Type B pancreatic cell (in vitro differentiated cells): Measurements from ENCODE around the gene LIMK2. TPM values are rescaled to one million over a fixed set of nuclear protein-coding genes. Genes with fewer than 3 reads are reported as not detected.

Experiments
- DNase-seq: peaks from one replicate; pipeline ENCODE4 v3.0.0; 2021; ENCODE audit warnings: mixed read lengths; ENCODE audit not compliant: unreplicated experiment; ENCODE audit errors: extremely low spot score
- H3K27ac Mint-ChIP-seq: 2 replicates; pipeline ENCODE4 v1.8.0; 2021; ENCODE audit warnings: mild to moderate bottlenecking, mixed read lengths
- H3K27me3 Mint-ChIP-seq: 2 replicates; pipeline ENCODE4 v1.8.0; 2021; ENCODE audit warnings: mixed read lengths
- H3K36me3 Mint-ChIP-seq: 2 replicates; pipeline ENCODE4 v1.8.0; 2021; ENCODE audit warnings: mixed read lengths
- H3K4me1 Mint-ChIP-seq: one replicate; pipeline ENCODE4 v1.8.0; 2021; ENCODE audit warnings: mixed read lengths; ENCODE audit not compliant: unreplicated experiment
- H3K4me3 Mint-ChIP-seq: 2 replicates; pipeline ENCODE4 v1.8.0; 2021; ENCODE audit warnings: mild to moderate bottlenecking, mixed read lengths
- H3K9me3 Mint-ChIP-seq: 2 replicates; pipeline ENCODE4 v1.8.0; 2021; ENCODE audit warnings: mixed read lengths
- total RNA-seq: library from RNA; stranded (reverse); gene quantifications from 2 replicates; pipeline ENCODE4 v1.2.1, GENCODE V29; 2021; ENCODE audit warnings: low replicate concordance
- TF ChIP-seq, protein P1 (sequence below): fragments of 200-600 bp; sonication (generic); conservative IDR thresholded peaks from 2 replicates; pipeline ENCODE4 v1.5.0; 2021; ENCODE audit warnings: antibody characterized with exemption, mild to moderate bottlenecking

The LIMK2 gene
- total RNA-seq, 1 donor from 2014 or later: 46.6 TPM

DNA sequence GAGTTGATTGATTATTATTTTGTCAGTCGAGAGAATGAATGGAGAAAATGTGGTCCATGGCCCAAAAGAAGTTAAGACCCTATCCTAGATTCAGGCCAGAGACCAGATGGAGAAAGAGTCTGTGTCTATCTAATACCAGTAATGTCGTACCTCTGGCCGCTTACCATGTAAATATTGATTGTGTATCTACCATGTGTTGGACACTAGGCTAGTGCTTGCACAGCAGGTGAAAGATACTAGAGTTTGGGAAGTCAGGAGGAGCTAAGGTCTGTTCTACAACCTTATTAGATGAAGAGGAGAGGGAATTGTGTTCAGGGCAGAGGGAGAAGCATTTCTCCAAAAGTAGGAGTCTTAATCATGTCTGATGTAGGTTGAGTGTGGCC lies 48.4 kb downstream of the LIMK2 start:
- Mint-ChIP-seq H3K4me1 (no peaks in the 10 kb centered on the region), H3K27me3 (no peaks in the 10 kb centered on the region), H3K4me3 (no peak overlapping the region), H3K36me3 (peaks cover 45% of the 10 kb centered on the region), H3K27ac (no peak overlapping the region), H3K9me3 (no peaks in the 10 kb centered on the region)
- TF ChIP-seq, protein P1, sequence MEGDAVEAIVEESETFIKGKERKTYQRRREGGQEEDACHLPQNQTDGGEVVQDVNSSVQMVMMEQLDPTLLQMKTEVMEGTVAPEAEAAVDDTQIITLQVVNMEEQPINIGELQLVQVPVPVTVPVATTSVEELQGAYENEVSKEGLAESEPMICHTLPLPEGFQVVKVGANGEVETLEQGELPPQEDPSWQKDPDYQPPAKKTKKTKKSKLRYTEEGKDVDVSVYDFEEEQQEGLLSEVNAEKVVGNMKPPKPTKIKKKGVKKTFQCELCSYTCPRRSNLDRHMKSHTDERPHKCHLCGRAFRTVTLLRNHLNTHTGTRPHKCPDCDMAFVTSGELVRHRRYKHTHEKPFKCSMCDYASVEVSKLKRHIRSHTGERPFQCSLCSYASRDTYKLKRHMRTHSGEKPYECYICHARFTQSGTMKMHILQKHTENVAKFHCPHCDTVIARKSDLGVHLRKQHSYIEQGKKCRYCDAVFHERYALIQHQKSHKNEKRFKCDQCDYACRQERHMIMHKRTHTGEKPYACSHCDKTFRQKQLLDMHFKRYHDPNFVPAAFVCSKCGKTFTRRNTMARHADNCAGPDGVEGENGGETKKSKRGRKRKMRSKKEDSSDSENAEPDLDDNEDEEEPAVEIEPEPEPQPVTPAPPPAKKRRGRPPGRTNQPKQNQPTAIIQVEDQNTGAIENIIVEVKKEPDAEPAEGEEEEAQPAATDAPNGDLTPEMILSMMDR: no peak
- no peak for DNase-seq

DNA sequence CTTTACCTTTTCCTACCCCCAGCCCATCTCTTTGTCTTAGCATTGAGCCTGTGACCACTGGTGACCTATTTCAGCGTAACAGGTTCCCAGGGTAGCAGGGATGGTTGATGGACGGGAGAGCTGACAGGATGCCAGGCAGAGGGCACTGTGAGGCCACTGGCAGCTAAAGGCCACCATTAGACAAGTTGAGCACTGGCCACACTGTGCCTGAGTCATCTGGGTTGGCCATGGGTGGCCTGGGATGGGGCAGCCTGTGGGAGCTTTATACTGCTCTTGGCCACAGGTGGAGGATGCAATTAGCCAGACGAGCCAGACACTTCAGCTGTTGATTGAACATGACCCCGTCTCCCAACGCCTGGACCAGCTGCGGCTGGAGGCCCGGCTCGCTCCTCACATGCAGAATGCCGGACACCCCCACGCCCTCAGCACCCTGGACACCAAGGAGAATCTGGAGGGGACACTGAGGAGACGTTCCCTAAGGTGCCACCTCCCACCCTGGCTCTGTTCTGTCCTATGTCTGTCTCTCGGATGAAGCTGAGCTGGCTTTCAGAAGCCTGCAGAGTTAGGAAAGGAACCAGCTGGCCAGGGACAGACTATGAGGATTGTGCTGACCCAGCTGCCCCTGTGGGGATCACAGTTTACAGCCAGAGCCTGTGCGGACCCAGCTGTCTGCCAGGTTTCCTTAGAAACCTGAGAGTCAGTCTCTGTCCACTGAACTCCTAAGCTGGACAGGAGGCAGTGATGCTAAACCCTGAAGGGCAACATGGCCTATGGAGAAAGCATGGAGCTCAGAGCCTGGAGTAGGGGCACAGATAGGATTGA lies 50.4 kb downstream of the LIMK2 start:
- H3K4me3 Mint-ChIP-seq: no peak overlapping the region
- H3K9me3 Mint-ChIP-seq: no peaks in the 10 kb centered on the region
- TF ChIP-seq, protein P1: no peak
- DNase-seq: no peak
- no peaks in the 10 kb centered on the region for H3K27me3 Mint-ChIP-seq
- peaks cover 49% of the 10 kb centered on the region for H3K36me3 Mint-ChIP-seq
- H3K27ac Mint-ChIP-seq: no peak overlapping the region
- no peaks in the 10 kb centered on the region for H3K4me1 Mint-ChIP-seq

DNA sequence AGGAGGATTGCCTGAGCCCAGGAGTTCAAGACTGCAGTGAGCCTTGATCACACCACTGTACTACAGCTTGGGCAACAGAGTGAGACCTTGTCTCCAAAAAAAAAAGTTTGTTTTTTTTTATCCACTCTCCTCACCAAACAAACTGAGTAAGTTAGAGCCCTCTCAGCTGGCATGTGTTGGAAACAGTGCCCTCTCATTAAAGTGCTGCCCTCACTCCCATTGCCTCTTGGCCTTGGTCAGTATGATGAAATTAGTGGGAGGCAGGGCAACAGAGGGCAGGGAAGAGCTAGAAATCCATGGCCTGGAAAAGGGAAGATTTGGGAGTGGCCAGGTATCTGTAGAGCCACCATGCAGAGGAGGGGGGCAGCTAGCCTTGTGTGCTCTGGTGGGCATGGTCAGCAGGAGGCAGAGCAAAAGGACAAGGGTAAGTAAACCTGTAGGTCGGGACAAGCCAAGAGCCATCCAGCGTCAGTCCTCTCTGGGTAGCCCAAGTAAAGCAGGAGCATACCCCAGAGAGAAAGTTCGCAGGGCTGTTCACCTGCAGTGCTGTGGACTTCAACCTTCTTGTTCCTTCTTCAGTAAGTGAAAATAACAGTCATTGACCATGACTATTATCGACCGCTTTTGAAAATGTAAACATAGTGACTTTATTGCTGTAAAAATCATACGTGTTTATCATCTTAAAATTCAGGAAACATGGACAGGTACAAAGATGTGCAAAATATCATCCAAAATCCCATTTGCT lies 52.0 kb downstream of the LIMK2 start:
- TF ChIP-seq, protein P1: no peak
- H3K4me3 Mint-ChIP-seq: no peak overlapping the region
- no peaks in the 10 kb centered on the region for H3K4me1 Mint-ChIP-seq
- no peaks in the 10 kb centered on the region for H3K9me3 Mint-ChIP-seq
- peaks cover 48% of the 10 kb centered on the region for H3K36me3 Mint-ChIP-seq
- peak overlapping the region; percentile 52 for H3K27ac Mint-ChIP-seq
- H3K27me3 Mint-ChIP-seq: no peaks in the 10 kb centered on the region
- no peak for DNase-seq

DNA sequence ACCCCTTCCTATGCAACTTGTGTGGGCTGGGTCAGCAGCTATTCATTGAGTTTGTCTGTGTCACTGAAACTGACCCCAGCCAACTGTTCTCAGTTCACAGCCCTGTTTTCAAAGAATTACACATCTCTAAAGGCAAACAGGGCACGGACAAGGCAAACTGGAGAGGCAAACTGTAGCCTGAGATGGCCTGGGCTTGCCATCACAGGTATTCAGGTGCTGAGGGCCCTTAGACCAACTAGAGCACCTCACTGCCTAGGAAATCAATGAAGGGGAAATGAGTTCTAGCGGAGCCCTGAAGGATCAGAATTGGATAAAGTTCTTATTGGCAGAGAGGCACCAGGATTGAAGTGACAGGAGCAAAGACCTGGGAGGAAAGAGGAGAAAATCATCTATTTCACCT lies 56.2 kb downstream of the LIMK2 start:
- Mint-ChIP-seq H3K4me1 (peaks cover 10% of the 10 kb centered on the region), H3K27me3 (no peaks in the 10 kb centered on the region), H3K9me3 (no peaks in the 10 kb centered on the region), H3K4me3 (no peak overlapping the region), H3K27ac (peak overlapping the region; percentile 61), H3K36me3 (peaks cover 36% of the 10 kb centered on the region)
- no peak for DNase-seq
- TF ChIP-seq, protein P1: no peak

DNA sequence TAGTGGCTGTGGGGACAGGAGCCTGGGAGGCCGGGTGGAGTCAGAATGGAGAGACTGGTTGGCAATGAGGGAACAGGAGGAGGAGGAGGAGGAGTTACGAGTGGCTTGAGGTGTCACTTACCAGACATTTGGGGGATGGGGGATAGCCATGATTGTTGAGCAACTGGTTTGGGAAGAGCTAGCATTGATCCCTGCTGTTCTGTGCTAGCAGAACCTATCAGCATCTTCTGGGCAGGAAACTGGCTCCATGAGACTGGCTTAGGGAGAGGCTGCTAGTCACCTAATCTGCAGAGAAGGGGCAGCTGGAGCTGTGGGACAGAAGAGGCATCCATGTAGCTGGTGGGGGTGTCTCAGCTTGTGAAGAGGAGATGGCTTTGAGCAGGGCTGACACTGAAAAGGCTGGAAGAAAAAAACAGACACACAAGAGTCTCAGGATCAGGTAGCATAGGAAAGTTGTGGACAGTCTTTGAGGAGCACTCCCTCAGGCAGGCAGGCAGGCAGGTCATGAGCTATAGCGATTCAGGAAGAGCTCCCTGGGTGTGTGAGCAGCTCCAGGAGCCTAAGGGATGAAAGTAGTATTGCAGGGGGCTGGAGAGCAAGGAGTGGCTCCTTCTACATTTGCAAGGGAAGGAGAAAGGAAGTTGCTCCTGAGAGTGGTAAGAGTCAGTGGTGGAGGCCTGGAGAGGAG lies 57.9 kb downstream of the LIMK2 start:
- no peak for DNase-seq
- no peaks in the 10 kb centered on the region for H3K9me3 Mint-ChIP-seq
- H3K4me1 Mint-ChIP-seq: peaks cover 11% of the 10 kb centered on the region
- peaks cover 34% of the 10 kb centered on the region for H3K36me3 Mint-ChIP-seq
- TF ChIP-seq, protein P1: no peak
- peak overlapping the region; percentile 21 for H3K4me3 Mint-ChIP-seq
- H3K27ac Mint-ChIP-seq: peak overlapping the region; percentile 86
- H3K27me3 Mint-ChIP-seq: no peaks in the 10 kb centered on the region
